Suprapubic skin (tissue), 3 donors: ENCODE measurements around the gene TYRO3.

ENCODE experiments used
- POLR2AphosphoS5 ChIP-seq, 3 donors: sonication (generic); formaldehyde crosslinking; IDR thresholded peaks; one replicate each; pipeline ENCODE4 v1.6.1; 2017; ENCODE audit warnings: antibody characterized with exemption in 3 of 3
- TF ChIP-seq, protein P1 (sequence below), 2 donors: fragments of 200-600 bp in 1 of 2; fragments of 450-650 bp in 1 of 2; sonication (generic) in 1 of 2; IDR thresholded peaks; one replicate each; pipeline ENCODE4 v1.5.1; 2016 to 2019; ENCODE audit warnings: antibody characterized with exemption in 2 of 2, mild to moderate bottlenecking in 1 of 2, moderate library complexity in 1 of 2

DNA sequence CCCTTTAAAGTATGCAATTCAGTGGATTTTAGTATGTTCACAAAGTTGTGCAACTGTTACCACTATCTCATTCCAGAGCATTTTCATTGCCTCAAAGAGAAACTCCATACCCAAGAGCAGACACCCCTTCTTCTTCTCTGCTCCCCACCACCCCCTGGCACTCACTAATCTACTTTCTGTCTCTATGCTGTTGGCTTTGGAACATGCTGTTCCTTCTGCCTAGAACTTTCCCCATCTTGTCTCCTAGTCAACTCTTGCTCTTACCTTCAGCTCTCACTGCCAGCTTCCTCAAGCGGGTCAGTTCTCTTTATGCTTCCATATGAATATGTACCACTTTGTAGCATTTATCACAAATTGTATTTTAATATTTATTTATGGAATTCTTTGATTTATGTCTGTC, 50.1 kb downstream of the TYRO3 start:
- TF ChIP-seq, protein P1, sequence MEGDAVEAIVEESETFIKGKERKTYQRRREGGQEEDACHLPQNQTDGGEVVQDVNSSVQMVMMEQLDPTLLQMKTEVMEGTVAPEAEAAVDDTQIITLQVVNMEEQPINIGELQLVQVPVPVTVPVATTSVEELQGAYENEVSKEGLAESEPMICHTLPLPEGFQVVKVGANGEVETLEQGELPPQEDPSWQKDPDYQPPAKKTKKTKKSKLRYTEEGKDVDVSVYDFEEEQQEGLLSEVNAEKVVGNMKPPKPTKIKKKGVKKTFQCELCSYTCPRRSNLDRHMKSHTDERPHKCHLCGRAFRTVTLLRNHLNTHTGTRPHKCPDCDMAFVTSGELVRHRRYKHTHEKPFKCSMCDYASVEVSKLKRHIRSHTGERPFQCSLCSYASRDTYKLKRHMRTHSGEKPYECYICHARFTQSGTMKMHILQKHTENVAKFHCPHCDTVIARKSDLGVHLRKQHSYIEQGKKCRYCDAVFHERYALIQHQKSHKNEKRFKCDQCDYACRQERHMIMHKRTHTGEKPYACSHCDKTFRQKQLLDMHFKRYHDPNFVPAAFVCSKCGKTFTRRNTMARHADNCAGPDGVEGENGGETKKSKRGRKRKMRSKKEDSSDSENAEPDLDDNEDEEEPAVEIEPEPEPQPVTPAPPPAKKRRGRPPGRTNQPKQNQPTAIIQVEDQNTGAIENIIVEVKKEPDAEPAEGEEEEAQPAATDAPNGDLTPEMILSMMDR (IDR thresholded peaks at IDR 0.05), result no peak
- TF ChIP-seq POLR2AphosphoS5 (IDR thresholded peaks at IDR 0.05), result no peak
